Spleen (tissue), 7 donors: ENCODE measurements around the gene STXBP5L.

Experiments
- POLR2A ChIP-seq, 3 donors: fragments of 450-650 bp; IDR thresholded peaks; one replicate each; pipeline ENCODE4 v1.5.1; 2017; ENCODE audit warnings: antibody characterized with exemption in 3 of 3, mild to moderate bottlenecking in 1 of 3
- POLR2AphosphoS5 ChIP-seq, 3 donors: sonication (generic); formaldehyde crosslinking; IDR thresholded peaks; one replicate each; pipeline ENCODE4 v1.5.1; 2017; ENCODE audit warnings: antibody characterized with exemption in 3 of 3
- TF ChIP-seq, protein P1 (sequence below), 11 experiments: fragments of 200-600 bp in 7 of 11; fragments of 450-650 bp in 4 of 11; sonication (generic) in 4 of 11; IDR thresholded peaks in 8 of 11; conservative IDR thresholded peaks in 3 of 11; 1 replicate in 7 of 11; 2 replicates in 4 of 11; pipeline versions ENCODE4 v1.4.0 to v1.8.0; 2016 to 2021; ENCODE audit warnings: antibody characterized with exemption in 11 of 11, inconsistent platforms in 4 of 11, mild to moderate bottlenecking in 1 of 11
- donor health status: DM: no; HTN: no; CAD: no; lungs with moderate emphysema.
- donor health status: DM: no; HTN: no; CAD: no.
- donor health status: DM: no; HTN: no; CAD: no.

DNA sequence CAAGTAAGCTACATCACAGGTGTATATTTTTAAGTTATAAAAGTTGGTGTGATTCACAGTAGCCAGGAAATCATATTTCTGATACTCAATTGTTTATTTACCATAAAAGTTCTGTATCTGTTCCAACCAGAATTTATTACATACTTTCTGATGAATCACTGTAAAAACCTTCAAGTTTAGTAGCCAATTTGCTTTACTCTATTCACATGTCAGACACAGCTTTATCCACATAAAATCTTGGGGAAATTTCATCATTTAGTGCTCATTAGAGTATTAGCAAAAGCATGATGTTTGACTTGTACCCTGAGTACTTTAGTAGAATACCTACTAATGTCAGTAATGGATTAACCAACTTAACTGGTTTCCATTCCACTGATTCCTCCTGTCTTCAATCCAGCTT is 388.0 kb downstream of the STXBP5L start:
- no peak for TF ChIP-seq POLR2A (IDR thresholded peaks at IDR 0.05)
- no peak for TF ChIP-seq POLR2AphosphoS5 (IDR thresholded peaks at IDR 0.05)
- TF ChIP-seq, protein P1, sequence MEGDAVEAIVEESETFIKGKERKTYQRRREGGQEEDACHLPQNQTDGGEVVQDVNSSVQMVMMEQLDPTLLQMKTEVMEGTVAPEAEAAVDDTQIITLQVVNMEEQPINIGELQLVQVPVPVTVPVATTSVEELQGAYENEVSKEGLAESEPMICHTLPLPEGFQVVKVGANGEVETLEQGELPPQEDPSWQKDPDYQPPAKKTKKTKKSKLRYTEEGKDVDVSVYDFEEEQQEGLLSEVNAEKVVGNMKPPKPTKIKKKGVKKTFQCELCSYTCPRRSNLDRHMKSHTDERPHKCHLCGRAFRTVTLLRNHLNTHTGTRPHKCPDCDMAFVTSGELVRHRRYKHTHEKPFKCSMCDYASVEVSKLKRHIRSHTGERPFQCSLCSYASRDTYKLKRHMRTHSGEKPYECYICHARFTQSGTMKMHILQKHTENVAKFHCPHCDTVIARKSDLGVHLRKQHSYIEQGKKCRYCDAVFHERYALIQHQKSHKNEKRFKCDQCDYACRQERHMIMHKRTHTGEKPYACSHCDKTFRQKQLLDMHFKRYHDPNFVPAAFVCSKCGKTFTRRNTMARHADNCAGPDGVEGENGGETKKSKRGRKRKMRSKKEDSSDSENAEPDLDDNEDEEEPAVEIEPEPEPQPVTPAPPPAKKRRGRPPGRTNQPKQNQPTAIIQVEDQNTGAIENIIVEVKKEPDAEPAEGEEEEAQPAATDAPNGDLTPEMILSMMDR (IDR thresholded peaks at IDR 0.05 in 8 of 11, conservative IDR thresholded peaks at IDR 0.05 in 3 of 11): no peak
